Lung (tissue), 12 donors: ENCODE data around the gene POLR2E. TPM values are rescaled to one million over a fixed set of nuclear protein-coding genes. Genes with fewer than 3 reads are reported as not detected.

ENCODE experiments used
- ATAC-seq: fragments of 200-7000 bp; cut with Tn5 transposase; one replicate; pipeline ENCODE4 v1.9.1; 2020; ENCODE audit warnings: moderate number of reproducible peaks; ENCODE audit not compliant: insufficient read depth, low FRiP score
- DNase-seq, 3 donors: peaks; one replicate each; pipeline ENCODE4 v3.0.0-alpha.2; 2013 to 2017
- H3K27ac ChIP-seq, 2 donors: one replicate each; pipeline ENCODE4 v1.5.1; 2013; ENCODE audit warnings: mild to moderate bottlenecking in 2 of 2, moderate library complexity in 2 of 2, control low read depth in 1 of 2, inconsistent platforms in 1 of 2, low read depth in 1 of 2, low read length in 1 of 2
- H3K27me3 ChIP-seq, 3 donors: one replicate each; pipeline ENCODE4 v1.5.1; 2013; ENCODE audit warnings: low read length in 2 of 3; ENCODE audit not compliant: control insufficient read depth in 3 of 3, insufficient read depth in 3 of 3
- H3K36me3 ChIP-seq, 4 donors: one replicate each; pipeline ENCODE4 v1.5.1; 2013; ENCODE audit warnings: low read length in 4 of 4, mild to moderate bottlenecking in 1 of 4, moderate library complexity in 1 of 4; ENCODE audit not compliant: control insufficient read depth in 4 of 4, insufficient read depth in 4 of 4
- H3K4me1 ChIP-seq, 5 donors: one replicate each; pipeline ENCODE4 v1.5.1; 2013; ENCODE audit warnings: low read length in 5 of 5, mild to moderate bottlenecking in 2 of 5, moderate library complexity in 1 of 5; ENCODE audit not compliant: control insufficient read depth in 5 of 5, insufficient read depth in 5 of 5
- H3K4me3 ChIP-seq: one replicate; pipeline ENCODE4 v1.5.1; 2013; ENCODE audit warnings: mild to moderate bottlenecking, control low read depth, moderate library complexity
- H3K9ac ChIP-seq, 2 donors: one replicate each; pipeline ENCODE4 v1.5.1; 2013; ENCODE audit warnings: low read length in 2 of 2, control low read depth in 1 of 2; ENCODE audit not compliant: insufficient read depth in 1 of 2
- H3K9me3 ChIP-seq, 4 donors: one replicate each; pipeline ENCODE4 v1.5.1; 2013; ENCODE audit warnings: low read length in 3 of 4, mild to moderate bottlenecking in 1 of 4, moderate library complexity in 1 of 4; ENCODE audit not compliant: control insufficient read depth in 4 of 4, insufficient read depth in 3 of 4
- CTCF ChIP-seq: IDR thresholded peaks from 2 replicates; pipeline ENCODE4 v1.5.1; 2012; ENCODE audit warnings: mild to moderate bottlenecking; ENCODE audit errors: control extremely low read depth, extremely low read depth
- WGBS, 2 donors: extraction: QIAGEN DNeasy Blood & Tissue Kit; methylation state at CpG; one replicate each; pipeline ENCODE4 v1.1.7; 2013; 5-methylcytosine and 5-hydroxymethylcytosine counted together
- polyA plus RNA-seq, 2 donors: library from polyadenylated mRNA; stranded (reverse); fragments of 200-250 nt; gene quantifications; one replicate each; pipeline ENCODE4 v1.2.1, GENCODE V29; 2013
- total RNA-seq, 2 donors: library from RNA; depleted of rRNA in 1 of 2; stranded (reverse); fragments of >200 nt in 1 of 2; gene quantifications; one replicate each; pipeline ENCODE4 v1.2.1, GENCODE V29; 2014 to 2021
- donor health status: control.
- donor health status: control.
- donor health status: Bipolar disorder and iron deficiency.
- donor health status: healthy.
- donor health status: DM: yes; HTN: yes; CAD: no.

POLR2E gene
- total and polyA plus RNA-seq, 4 donors = 78.4 to 196 (median 154) TPM

- peaks cover 0 to 11% (median 0%) of the 10 kb centered on the region in 5 donors for H3K4me1 ChIP-seq
- no peak overlapping the region for H3K9ac ChIP-seq
- no peak for TF ChIP-seq CTCF
- no peak overlapping the region for H3K27ac ChIP-seq
- WGBS, 2 donors = 84 to 89% methylated on average over 75 to 77 of the region's 77 CpGs
- no peaks in the 10 kb centered on the region for H3K27me3 ChIP-seq
- H3K9me3 ChIP-seq = no peaks in the 10 kb centered on the region
- no peak for ATAC-seq
- H3K36me3 ChIP-seq = peaks cover 0 to 10% (median 0%) of the 10 kb centered on the region in 4 donors
- H3K4me3 ChIP-seq = no peak overlapping the region
- no peak for DNase-seq
Measured at GRCh38 chr19:1046836-1047695, 48.1 kb downstream of the POLR2E start.

- no peak for DNase-seq
- 94% methylated on average over 33 of the region's 33 CpGs for WGBS, 2 donors
- Histone ChIP-seq H3K27ac (no peak overlapping the region), H3K36me3 (peaks cover 0 to 10% (median 0%) of the 10 kb centered on the region in 4 donors), H3K27me3 (no peaks in the 10 kb centered on the region), H3K4me1 (peaks cover 0 to 19% (median under 1%) of the 10 kb centered on the region in 5 donors), H3K9me3 (no peaks in the 10 kb centered on the region), H3K9ac (no peak overlapping the region), H3K4me3 (no peak overlapping the region)
- no peak for TF ChIP-seq CTCF
- ATAC-seq = no peak
Measured at GRCh38 chr19:1046117-1046626, 49.0 kb downstream of the POLR2E start.

DNA sequence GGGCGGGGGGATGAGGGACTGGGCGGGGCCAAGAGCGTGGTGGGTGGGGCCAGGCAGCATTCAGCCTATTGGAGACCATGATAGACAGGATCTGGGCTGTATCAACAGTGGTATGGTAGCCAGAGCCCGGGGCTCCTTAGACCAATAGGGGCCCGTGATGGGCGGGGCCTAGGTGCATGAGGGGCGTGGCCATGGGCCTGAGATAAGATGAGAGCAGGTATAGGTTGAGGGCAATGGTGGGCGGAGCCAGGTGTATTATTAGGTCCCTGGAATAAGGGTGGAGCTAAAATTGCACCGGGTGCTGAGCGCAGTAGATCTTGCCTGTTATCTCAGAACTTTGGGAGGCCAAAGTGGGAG, 50.0 kb downstream of the POLR2E start:
- no peaks in the 10 kb centered on the region for H3K9me3 ChIP-seq
- TF ChIP-seq CTCF = no peak
- H3K27ac ChIP-seq = no peak overlapping the region
- no peak overlapping the region for H3K9ac ChIP-seq
- H3K4me3 ChIP-seq = no peak overlapping the region
- H3K27me3 ChIP-seq = no peaks in the 10 kb centered on the region
- peaks cover 0 to 10% (median 0%) of the 10 kb centered on the region in 4 donors for H3K36me3 ChIP-seq
- DNase-seq = no peak
- peaks cover 0 to 27% (median 3%) of the 10 kb centered on the region in 5 donors for H3K4me1 ChIP-seq
- ATAC-seq = no peak
- 80 to 86% methylated on average over 10 of the region's 10 CpGs for WGBS, 2 donors
